ENCODE data around the gene ST3GAL3.

ST3GAL3 gene

GRCh38 chr1:43814401-43814800 is 107.1 kb downstream of the ST3GAL3 start:
- H3K36me3 Mint-ChIP-seq (ENCODE audit: low read depth) = peaks cover 55% of the 10 kb centered on the region
- H3K27ac Mint-ChIP-seq = no peak overlapping the region
- H3K4me3 Mint-ChIP-seq = no peak overlapping the region
- H3K27me3 Mint-ChIP-seq (ENCODE audit: low read depth, poor library complexity) = peaks cover 3% of the 10 kb centered on the region
- TF ChIP-seq CTCF (IDR thresholded peaks at IDR 0.05) = no peak
- DNase-seq = no peak
- peaks cover 18% of the 10 kb centered on the region for H3K9me3 Mint-ChIP-seq
- no peaks in the 10 kb centered on the region for H3K4me1 Mint-ChIP-seq

- H3K4me1 Mint-ChIP-seq = no peaks in the 10 kb centered on the region
- peaks cover 8% of the 10 kb centered on the region for H3K27me3 Mint-ChIP-seq (ENCODE audit: low read depth, poor library complexity)
- H3K27ac Mint-ChIP-seq = no peak overlapping the region
- no peak for DNase-seq
- peaks cover 21% of the 10 kb centered on the region for H3K9me3 Mint-ChIP-seq
- H3K4me3 Mint-ChIP-seq = no peak overlapping the region
- H3K36me3 Mint-ChIP-seq (ENCODE audit: low read depth) = peaks cover 66% of the 10 kb centered on the region
- TF ChIP-seq CTCF (IDR thresholded peaks at IDR 0.05) = no peak
Measured at GRCh38 chr1:43817304-43817939, 110.1 kb downstream of the ST3GAL3 start.

- Mint-ChIP-seq H3K27me3 (ENCODE audit: low read depth, poor library complexity) (peaks cover 8% of the 10 kb centered on the region), H3K27ac (no peak overlapping the region), H3K36me3 (ENCODE audit: low read depth) (peaks cover 71% of the 10 kb centered on the region), H3K9me3 (peaks cover 21% of the 10 kb centered on the region), H3K4me3 (no peak overlapping the region), H3K4me1 (no peaks in the 10 kb centered on the region)
- no peak for DNase-seq
- TF ChIP-seq CTCF (IDR thresholded peaks at IDR 0.05) = no peak
Measured at GRCh38 chr1:43818691-43819090, 111.4 kb downstream of the ST3GAL3 start.

GRCh38 chr1:43819357-43819756 is 112.0 kb downstream of the ST3GAL3 start:
- H3K9me3 Mint-ChIP-seq = peaks cover 21% of the 10 kb centered on the region
- H3K36me3 Mint-ChIP-seq (ENCODE audit: low read depth) = peaks cover 71% of the 10 kb centered on the region
- H3K4me1 Mint-ChIP-seq = no peaks in the 10 kb centered on the region
- no peak for TF ChIP-seq CTCF (IDR thresholded peaks at IDR 0.05)
- no peak for DNase-seq
- H3K27me3 Mint-ChIP-seq (ENCODE audit: low read depth, poor library complexity) = peaks cover 8% of the 10 kb centered on the region
- no peak overlapping the region for H3K4me3 Mint-ChIP-seq
- H3K27ac Mint-ChIP-seq = no peak overlapping the region

GRCh38 chr1:43821471-43821870 is 114.1 kb downstream of the ST3GAL3 start:
- H3K9me3 Mint-ChIP-seq = peaks cover 21% of the 10 kb centered on the region
- no peak for DNase-seq
- no peaks in the 10 kb centered on the region for H3K4me1 Mint-ChIP-seq
- no peak overlapping the region for H3K4me3 Mint-ChIP-seq
- no peak for TF ChIP-seq CTCF (IDR thresholded peaks at IDR 0.05)
- peaks cover 5% of the 10 kb centered on the region for H3K27me3 Mint-ChIP-seq (ENCODE audit: low read depth, poor library complexity)
- peaks cover 56% of the 10 kb centered on the region for H3K36me3 Mint-ChIP-seq (ENCODE audit: low read depth)
- H3K27ac Mint-ChIP-seq = no peak overlapping the region

- Mint-ChIP-seq H3K4me1 (no peaks in the 10 kb centered on the region), H3K4me3 (no peak overlapping the region), H3K27me3 (ENCODE audit: low read depth, poor library complexity) (peaks cover 5% of the 10 kb centered on the region), H3K9me3 (peaks cover 21% of the 10 kb centered on the region), H3K36me3 (ENCODE audit: low read depth) (peaks cover 55% of the 10 kb centered on the region), H3K27ac (peak overlapping the region; percentile 41)
- TF ChIP-seq CTCF (IDR thresholded peaks at IDR 0.05) = no peak
- DNase-seq = no peak
Measured at GRCh38 chr1:43822040-43822690, 114.8 kb downstream of the ST3GAL3 start.
